ENCODE data around the gene VIPR2.

VIPR2 gene

DNA sequence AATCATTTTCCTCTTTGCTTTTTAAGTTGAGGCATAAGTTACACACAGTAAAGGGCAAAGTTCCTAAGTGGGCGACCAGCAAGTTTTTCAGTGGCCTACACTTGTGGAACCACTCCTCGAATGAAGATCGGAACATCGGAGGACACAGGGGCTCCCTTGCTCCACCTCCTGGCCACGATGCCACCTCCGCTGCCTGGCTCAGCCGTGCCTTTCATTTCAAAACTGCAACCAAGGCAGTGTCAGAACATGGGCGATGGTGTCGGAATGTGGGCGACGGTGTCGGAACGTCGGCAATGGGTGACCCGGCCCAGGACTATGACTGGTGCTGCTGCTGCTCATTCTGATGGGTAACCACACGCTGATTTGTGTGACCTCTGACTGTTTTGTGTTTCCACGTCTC lies 9.6 kb upstream of the VIPR2 start:
- ATAC-seq (replicated peaks; ENCODE audit: extremely low read depth, poor library complexity, severe bottlenecking) (no peak), DNase-seq (ENCODE audit: low spot score in 2 of 2) (no peak)
- H3K9me3 Mint-ChIP-seq = no peaks in the 10 kb centered on the region
- no peak overlapping the region for H3K27ac Mint-ChIP-seq (ENCODE audit: low read depth)
- H3K36me3 Mint-ChIP-seq (ENCODE audit: insufficient read depth) = no peaks in the 10 kb centered on the region
- H3K4me1 Mint-ChIP-seq = no peaks in the 10 kb centered on the region
- no peak overlapping the region for H3K4me3 Mint-ChIP-seq
- H3K27me3 Mint-ChIP-seq = no peaks in the 10 kb centered on the region

- H3K27ac Mint-ChIP-seq (ENCODE audit: low read depth) = no peak overlapping the region
- no peaks in the 10 kb centered on the region for H3K36me3 Mint-ChIP-seq (ENCODE audit: insufficient read depth)
- ATAC-seq (replicated peaks; ENCODE audit: extremely low read depth, poor library complexity, severe bottlenecking) (no peak), DNase-seq (ENCODE audit: low spot score in 2 of 2) (no peak)
- H3K9me3 Mint-ChIP-seq = no peaks in the 10 kb centered on the region
- no peaks in the 10 kb centered on the region for H3K4me1 Mint-ChIP-seq
- no peak overlapping the region for H3K4me3 Mint-ChIP-seq
- no peaks in the 10 kb centered on the region for H3K27me3 Mint-ChIP-seq
These were observed 8.8 kb upstream of the VIPR2 start for GRCh38 chr7:159153511-159153910.

GRCh38 chr7:159152816-159153215 lies 8.1 kb upstream of the VIPR2 start:
- DNase-seq (ENCODE audit: low spot score in 2 of 2) (no peak), ATAC-seq (replicated peaks; ENCODE audit: extremely low read depth, poor library complexity, severe bottlenecking) (no peak)
- Mint-ChIP-seq H3K27me3 (no peaks in the 10 kb centered on the region), H3K9me3 (no peaks in the 10 kb centered on the region), H3K36me3 (ENCODE audit: insufficient read depth) (peaks cover 1% of the 10 kb centered on the region), H3K27ac (ENCODE audit: low read depth) (no peak overlapping the region), H3K4me3 (no peak overlapping the region), H3K4me1 (no peaks in the 10 kb centered on the region)

DNA sequence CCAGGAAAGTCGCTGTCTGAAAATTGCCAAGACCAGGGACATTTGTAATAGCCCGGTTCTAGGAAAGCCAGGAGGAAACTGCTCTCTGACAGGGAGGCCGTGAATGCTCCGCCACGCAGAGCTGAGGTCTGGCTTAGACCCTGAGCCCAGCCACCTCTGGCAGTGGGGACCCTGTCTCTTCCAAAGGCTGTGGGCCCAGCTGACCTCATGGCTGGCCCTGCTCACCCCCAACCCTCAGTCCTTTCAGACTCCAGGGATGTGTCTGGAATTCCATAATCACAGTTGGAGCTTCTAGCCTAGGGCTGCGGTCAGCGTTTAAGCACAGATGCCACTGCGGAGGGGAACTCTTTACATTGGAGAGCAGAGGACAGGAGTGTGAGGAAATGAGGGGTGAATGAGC lies 6.6 kb upstream of the VIPR2 start:
- Mint-ChIP-seq H3K27me3 (no peaks in the 10 kb centered on the region), H3K4me3 (no peak overlapping the region), H3K27ac (ENCODE audit: low read depth) (no peak overlapping the region), H3K4me1 (no peaks in the 10 kb centered on the region), H3K36me3 (ENCODE audit: insufficient read depth) (peaks cover 1% of the 10 kb centered on the region), H3K9me3 (no peaks in the 10 kb centered on the region)
- DNase-seq (ENCODE audit: low spot score in 2 of 2) (no peak), ATAC-seq (replicated peaks; ENCODE audit: extremely low read depth, poor library complexity, severe bottlenecking) (no peak)

DNA sequence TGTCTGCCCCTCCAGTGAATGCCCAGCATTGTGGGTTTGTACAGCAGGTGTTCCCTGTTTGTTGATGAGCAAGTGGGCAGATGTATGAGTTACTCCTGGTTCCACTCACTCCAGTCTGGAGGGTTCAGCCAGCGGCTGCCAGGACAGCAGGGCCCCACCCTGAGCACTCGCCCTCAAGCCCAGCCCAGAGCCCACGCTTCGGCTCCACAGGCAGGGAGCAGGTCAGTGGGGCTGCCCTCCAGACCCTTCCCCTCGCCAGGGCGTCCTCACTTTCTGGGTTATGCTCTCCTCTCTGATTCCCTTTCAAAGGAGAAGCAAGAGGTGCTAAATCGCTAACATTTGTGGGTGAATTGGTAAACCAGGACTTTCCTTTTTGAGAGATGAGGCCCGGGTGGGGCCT lies 4.8 kb upstream of the VIPR2 start:
- no peak overlapping the region for H3K4me3 Mint-ChIP-seq
- peaks cover 1% of the 10 kb centered on the region for H3K36me3 Mint-ChIP-seq (ENCODE audit: insufficient read depth)
- H3K4me1 Mint-ChIP-seq = no peaks in the 10 kb centered on the region

DNA sequence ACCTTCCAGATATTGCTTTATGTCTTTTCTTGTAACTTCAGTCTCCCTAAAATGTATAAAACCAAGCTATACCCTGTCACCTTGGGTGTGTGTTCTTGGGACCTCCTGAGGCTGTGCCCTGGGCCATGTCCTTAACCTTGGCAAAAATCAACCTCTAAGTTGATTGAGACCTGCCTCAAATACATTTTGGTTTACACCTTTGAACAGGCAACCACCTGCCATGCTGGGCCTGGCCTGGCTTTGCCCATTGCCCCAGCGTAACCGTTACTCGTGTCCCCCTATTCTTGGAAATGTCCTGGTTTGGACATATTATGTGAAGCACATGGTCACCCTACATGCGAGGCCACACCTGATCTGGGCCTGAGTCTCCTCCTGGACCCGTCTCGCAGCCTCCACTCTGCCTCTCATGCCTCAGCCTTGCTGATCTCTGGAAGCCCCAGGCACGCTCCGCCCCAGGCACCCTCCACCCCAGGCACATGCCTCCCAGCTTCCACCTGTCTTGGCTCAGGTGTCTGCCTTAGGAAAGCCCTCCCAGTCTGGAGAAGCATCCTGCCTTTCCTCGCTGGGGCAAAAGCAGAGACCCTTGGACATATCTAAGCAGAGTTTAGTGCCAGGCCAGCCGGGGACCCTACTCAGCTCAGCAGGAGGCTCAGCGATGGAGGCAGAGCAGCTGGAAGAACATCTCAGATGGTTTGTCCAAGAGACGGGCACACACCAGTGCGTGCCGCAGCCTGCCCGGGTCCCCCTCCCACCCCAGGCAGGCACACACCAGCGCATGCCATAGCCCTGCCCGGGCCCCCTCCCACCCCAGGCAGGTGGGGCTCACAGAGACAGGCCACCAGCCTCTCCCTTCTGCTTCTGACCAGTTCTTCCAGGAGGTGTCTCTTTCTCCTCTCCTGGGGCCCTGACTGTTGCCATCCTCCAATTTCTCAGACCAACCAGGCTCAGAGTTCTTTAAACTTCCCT lies 4.0 kb upstream of the VIPR2 start:
- ATAC-seq (replicated peaks; ENCODE audit: extremely low read depth, poor library complexity, severe bottlenecking) = no peak
- Mint-ChIP-seq H3K36me3 (ENCODE audit: insufficient read depth) (peaks cover 1% of the 10 kb centered on the region), H3K27me3 (no peaks in the 10 kb centered on the region), H3K9me3 (no peaks in the 10 kb centered on the region), H3K4me3 (no peak overlapping the region), H3K4me1 (no peaks in the 10 kb centered on the region), H3K27ac (ENCODE audit: low read depth) (no peak overlapping the region)
- no peak for DNase-seq (ENCODE audit: low spot score in 2 of 2)

More for the DNA sequence above, 4.8 kb upstream of the VIPR2 start:
- DNase-seq (ENCODE audit: low spot score in 2 of 2) (no peak), ATAC-seq (replicated peaks; ENCODE audit: extremely low read depth, poor library complexity, severe bottlenecking) (no peak)
- Mint-ChIP-seq H3K27me3 (no peaks in the 10 kb centered on the region), H3K27ac (ENCODE audit: low read depth) (no peak overlapping the region), H3K9me3 (no peaks in the 10 kb centered on the region)

DNA sequence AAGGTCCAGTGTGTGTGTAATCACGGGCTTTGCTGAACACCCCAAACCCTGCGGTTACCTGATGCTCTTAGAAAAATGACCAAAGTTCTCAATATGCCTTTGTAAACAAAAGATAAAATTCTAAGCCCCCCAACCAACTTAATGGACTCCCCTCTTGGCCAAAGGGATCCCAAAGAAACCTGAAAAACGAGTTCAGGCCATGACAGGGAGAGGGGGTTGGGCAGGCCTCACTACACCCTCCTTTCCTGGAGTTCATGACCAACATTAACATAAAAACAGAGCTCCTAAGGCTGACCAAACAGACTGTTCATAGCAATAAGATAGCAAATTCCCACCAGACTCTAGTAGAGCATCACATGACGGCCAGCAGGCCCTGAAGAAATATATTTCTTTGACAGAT lies 3.0 kb upstream of the VIPR2 start:
- H3K9me3 Mint-ChIP-seq = no peaks in the 10 kb centered on the region
- DNase-seq (ENCODE audit: low spot score in 2 of 2) (no peak), ATAC-seq (replicated peaks; ENCODE audit: extremely low read depth, poor library complexity, severe bottlenecking) (no peak)
- no peaks in the 10 kb centered on the region for H3K27me3 Mint-ChIP-seq
- H3K4me1 Mint-ChIP-seq = no peaks in the 10 kb centered on the region
- no peak overlapping the region for H3K4me3 Mint-ChIP-seq
- H3K27ac Mint-ChIP-seq (ENCODE audit: low read depth) = no peak overlapping the region
- H3K36me3 Mint-ChIP-seq (ENCODE audit: insufficient read depth) = peaks cover 1% of the 10 kb centered on the region

- H3K27me3 Mint-ChIP-seq = no peaks in the 10 kb centered on the region
- H3K27ac Mint-ChIP-seq (ENCODE audit: low read depth) = no peak overlapping the region
- no peak for ATAC-seq (replicated peaks; ENCODE audit: extremely low read depth, poor library complexity, severe bottlenecking)
- no peak for DNase-seq (ENCODE audit: low spot score in 2 of 2)
- H3K4me1 Mint-ChIP-seq = no peaks in the 10 kb centered on the region
- no peaks in the 10 kb centered on the region for H3K9me3 Mint-ChIP-seq
- peaks cover 1% of the 10 kb centered on the region for H3K36me3 Mint-ChIP-seq (ENCODE audit: insufficient read depth)
- H3K4me3 Mint-ChIP-seq = no peak overlapping the region
These were observed 2.6 kb upstream of the VIPR2 start for GRCh38 chr7:159147246-159147645.

DNA sequence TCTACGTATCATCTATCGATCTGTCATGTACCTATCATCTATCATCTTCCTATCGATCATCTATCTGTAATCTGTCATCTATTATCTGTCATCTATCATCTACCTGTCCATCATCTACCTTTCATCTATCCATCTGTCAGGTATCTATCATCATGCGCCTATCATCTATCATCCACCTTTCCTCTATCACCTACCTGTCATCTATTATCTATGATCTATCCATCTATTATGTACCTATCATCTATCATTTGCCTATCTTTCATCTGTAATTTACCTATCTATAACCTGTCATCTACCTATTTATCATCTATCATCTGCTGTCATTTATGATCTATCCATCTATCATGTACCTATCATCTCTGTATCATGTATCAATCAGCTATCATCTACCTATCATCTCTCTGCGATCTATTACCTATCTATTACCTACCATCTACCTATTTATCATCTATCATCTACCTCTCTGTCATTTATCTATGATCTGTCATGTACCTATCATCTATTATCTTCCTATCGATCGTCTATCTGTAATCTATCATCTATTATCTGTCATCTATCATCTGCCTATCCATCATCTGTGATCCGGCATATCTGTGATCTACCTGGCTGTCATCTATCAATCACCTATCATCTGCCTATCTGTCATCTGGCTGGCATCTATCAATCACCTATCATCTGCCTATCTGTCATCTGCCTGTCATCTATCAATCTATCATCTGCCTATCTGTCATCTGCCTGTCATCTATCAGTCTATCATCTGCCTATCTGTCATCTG lies 1.6 kb upstream of the VIPR2 start:
- Mint-ChIP-seq H3K27me3 (no peaks in the 10 kb centered on the region), H3K27ac (ENCODE audit: low read depth) (no peak overlapping the region), H3K9me3 (no peaks in the 10 kb centered on the region), H3K36me3 (ENCODE audit: insufficient read depth) (peaks cover 1% of the 10 kb centered on the region), H3K4me1 (no peaks in the 10 kb centered on the region), H3K4me3 (no peak overlapping the region)
- no peak for ATAC-seq (replicated peaks; ENCODE audit: extremely low read depth, poor library complexity, severe bottlenecking)
- no peak for DNase-seq (ENCODE audit: low spot score in 2 of 2)

DNA sequence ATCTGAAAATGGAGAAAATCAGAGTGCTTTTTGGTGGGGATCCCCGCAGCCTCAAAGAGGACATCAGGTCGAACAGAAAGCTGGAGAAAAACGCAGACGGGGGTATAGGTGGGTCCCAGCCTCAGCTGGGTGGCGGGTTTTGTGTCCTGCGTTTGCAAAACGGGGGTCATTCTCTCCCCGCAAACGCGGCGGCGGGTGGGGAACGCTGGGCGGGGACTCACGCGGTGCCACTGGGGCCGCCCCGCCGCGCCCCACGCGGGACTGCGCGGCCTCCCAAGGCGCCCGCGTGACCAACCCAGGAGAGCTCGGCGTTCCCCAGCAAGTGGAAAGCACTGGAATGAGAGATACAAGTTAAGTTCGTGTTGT lies 806 bp upstream of the VIPR2 start:
- Mint-ChIP-seq H3K4me3 (peak overlapping the region; percentile 68), H3K27me3 (no peaks in the 10 kb centered on the region), H3K36me3 (ENCODE audit: insufficient read depth) (peaks cover 1% of the 10 kb centered on the region), H3K27ac (ENCODE audit: low read depth) (no peak overlapping the region), H3K4me1 (no peaks in the 10 kb centered on the region), H3K9me3 (no peaks in the 10 kb centered on the region)
- ATAC-seq (replicated peaks; ENCODE audit: extremely low read depth, poor library complexity, severe bottlenecking) (no peak), DNase-seq (ENCODE audit: low spot score in 2 of 2) (no peak)

- ATAC-seq (replicated peaks; ENCODE audit: extremely low read depth, poor library complexity, severe bottlenecking) (peak; percentile 19), DNase-seq (ENCODE audit: low spot score in 2 of 2) (no peak)
- peak overlapping the region; percentile 60 for H3K4me3 Mint-ChIP-seq
- H3K27ac Mint-ChIP-seq (ENCODE audit: low read depth) = no peak overlapping the region
- no peaks in the 10 kb centered on the region for H3K27me3 Mint-ChIP-seq
- H3K36me3 Mint-ChIP-seq (ENCODE audit: insufficient read depth) = peaks cover 4% of the 10 kb centered on the region
- H3K9me3 Mint-ChIP-seq = no peaks in the 10 kb centered on the region
- H3K4me1 Mint-ChIP-seq = no peaks in the 10 kb centered on the region
These were observed 598 bp downstream of the VIPR2 start for GRCh38 chr7:159143780-159144757.

- Mint-ChIP-seq H3K27ac (ENCODE audit: low read depth) (no peak overlapping the region), H3K27me3 (no peaks in the 10 kb centered on the region), H3K36me3 (ENCODE audit: insufficient read depth) (peaks cover 2% of the 10 kb centered on the region), H3K4me3 (peak overlapping the region; percentile 23), H3K9me3 (no peaks in the 10 kb centered on the region), H3K4me1 (no peaks in the 10 kb centered on the region)
- ATAC-seq (replicated peaks; ENCODE audit: extremely low read depth, poor library complexity, severe bottlenecking) = no peak
- no peak for DNase-seq (ENCODE audit: low spot score in 2 of 2)
These were observed 1.9 kb downstream of the VIPR2 start for GRCh38 chr7:159142730-159143129.

All from central memory CD8-positive, alpha-beta T cell (primary cell).